ENCODE measurements around the gene LHFPL3.

LHFPL3 gene

GRCh38 chr7:104444017-104444416, 115.6 kb downstream of the LHFPL3 start:
- no peaks in the 10 kb centered on the region for H4K20me1 ChIP-seq (ENCODE audit: insufficient read depth, low read length)
- H3K27ac ChIP-seq (ENCODE audit: low read length): no peak overlapping the region
- TF ChIP-seq EZH2 (optimal IDR thresholded peaks at IDR 0.05; ENCODE audit: low read depth, low read length) (no peak), EZH2phosphoT487 (IDR thresholded peaks at IDR 0.05; ENCODE audit: low read length) (no peak)
- TF ChIP-seq, protein P1, sequence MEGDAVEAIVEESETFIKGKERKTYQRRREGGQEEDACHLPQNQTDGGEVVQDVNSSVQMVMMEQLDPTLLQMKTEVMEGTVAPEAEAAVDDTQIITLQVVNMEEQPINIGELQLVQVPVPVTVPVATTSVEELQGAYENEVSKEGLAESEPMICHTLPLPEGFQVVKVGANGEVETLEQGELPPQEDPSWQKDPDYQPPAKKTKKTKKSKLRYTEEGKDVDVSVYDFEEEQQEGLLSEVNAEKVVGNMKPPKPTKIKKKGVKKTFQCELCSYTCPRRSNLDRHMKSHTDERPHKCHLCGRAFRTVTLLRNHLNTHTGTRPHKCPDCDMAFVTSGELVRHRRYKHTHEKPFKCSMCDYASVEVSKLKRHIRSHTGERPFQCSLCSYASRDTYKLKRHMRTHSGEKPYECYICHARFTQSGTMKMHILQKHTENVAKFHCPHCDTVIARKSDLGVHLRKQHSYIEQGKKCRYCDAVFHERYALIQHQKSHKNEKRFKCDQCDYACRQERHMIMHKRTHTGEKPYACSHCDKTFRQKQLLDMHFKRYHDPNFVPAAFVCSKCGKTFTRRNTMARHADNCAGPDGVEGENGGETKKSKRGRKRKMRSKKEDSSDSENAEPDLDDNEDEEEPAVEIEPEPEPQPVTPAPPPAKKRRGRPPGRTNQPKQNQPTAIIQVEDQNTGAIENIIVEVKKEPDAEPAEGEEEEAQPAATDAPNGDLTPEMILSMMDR (IDR thresholded peaks at IDR 0.05; ENCODE audit: low read length): no peak
- H3K4me2 ChIP-seq (ENCODE audit: low read depth, low read length): no peak overlapping the region
- H3K79me2 ChIP-seq (ENCODE audit: low read length): no peaks in the 10 kb centered on the region
- no peaks in the 10 kb centered on the region for H3K9me2 ChIP-seq (replicated peaks; ENCODE audit: insufficient read depth, low read length)
- H3K36me3 ChIP-seq (replicated peaks; ENCODE audit: insufficient read depth, low read length): no peaks in the 10 kb centered on the region
- no peak overlapping the region for H2AFZ ChIP-seq (ENCODE audit: low read length)
- H3K4me1 ChIP-seq (ENCODE audit: low read length): no peaks in the 10 kb centered on the region
- no peaks in the 10 kb centered on the region for H3K27me3 ChIP-seq (replicated peaks; ENCODE audit: insufficient read depth, low read length)
- DNase-seq: no peak
- H3K4me3 ChIP-seq (ENCODE audit: low read length): no peak overlapping the region
- H3F3A ChIP-seq (ENCODE audit: insufficient read depth, low read length): no peaks in the 10 kb centered on the region
- H3K9me3 ChIP-seq (replicated peaks; ENCODE audit: insufficient read depth, low read length): no peaks in the 10 kb centered on the region
- H3K9ac ChIP-seq (ENCODE audit: low read length): no peak overlapping the region

DNA sequence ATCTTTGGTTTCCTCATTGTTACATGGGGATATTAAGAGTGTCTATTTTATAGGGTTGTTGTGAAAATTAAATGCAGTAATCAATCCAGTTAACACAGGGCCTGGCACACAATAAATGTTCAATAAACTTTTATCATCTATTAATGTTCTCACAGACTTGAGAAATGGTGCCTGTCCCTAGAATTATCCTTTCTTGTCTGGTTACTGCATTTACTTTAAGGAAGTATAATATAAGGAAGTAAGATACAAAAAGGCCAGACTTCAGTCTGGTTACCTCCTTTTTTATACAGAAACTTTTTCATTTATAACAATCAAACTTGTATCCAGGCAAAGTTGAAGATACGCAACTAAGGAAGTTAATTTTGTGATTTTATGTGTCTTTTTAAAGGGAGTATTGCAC, 117.0 kb downstream of the LHFPL3 start:
- H3K27ac ChIP-seq (ENCODE audit: low read length): no peak overlapping the region
- H3K4me1 ChIP-seq (ENCODE audit: low read length): no peaks in the 10 kb centered on the region

GRCh38 chr7:104450861-104451260, 122.5 kb downstream of the LHFPL3 start:
- H4K20me1 ChIP-seq (ENCODE audit: insufficient read depth, low read length): no peaks in the 10 kb centered on the region
- TF ChIP-seq EZH2 (optimal IDR thresholded peaks at IDR 0.05; ENCODE audit: low read depth, low read length) (no peak), EZH2phosphoT487 (IDR thresholded peaks at IDR 0.05; ENCODE audit: low read length) (no peak)
- TF ChIP-seq, protein P1 (IDR thresholded peaks at IDR 0.05; ENCODE audit: low read length): no peak
- no peaks in the 10 kb centered on the region for H3K27me3 ChIP-seq (replicated peaks; ENCODE audit: insufficient read depth, low read length)
- H2AFZ ChIP-seq (ENCODE audit: low read length): no peak overlapping the region
- H3K27ac ChIP-seq (ENCODE audit: low read length): no peak overlapping the region
- H3K4me2 ChIP-seq (ENCODE audit: low read depth, low read length): no peak overlapping the region
- no peak overlapping the region for H3K4me3 ChIP-seq (ENCODE audit: low read length)
- H3K9ac ChIP-seq (ENCODE audit: low read length): no peak overlapping the region
- no peaks in the 10 kb centered on the region for H3K36me3 ChIP-seq (replicated peaks; ENCODE audit: insufficient read depth, low read length)
- H3K79me2 ChIP-seq (ENCODE audit: low read length): no peaks in the 10 kb centered on the region
- no peaks in the 10 kb centered on the region for H3K9me2 ChIP-seq (replicated peaks; ENCODE audit: insufficient read depth, low read length)
- 0 out of 2 replicates have a peak, but pooled peaks cover 3% of the 10 kb centered on the region for H3K4me1 ChIP-seq (ENCODE audit: low read length)
- DNase-seq: no peak
- H3K9me3 ChIP-seq (replicated peaks; ENCODE audit: insufficient read depth, low read length): no peaks in the 10 kb centered on the region
- no peaks in the 10 kb centered on the region for H3F3A ChIP-seq (ENCODE audit: insufficient read depth, low read length)

More for the DNA sequence above, 117.0 kb downstream of the LHFPL3 start:
- DNase-seq: no peak
- H3K36me3 ChIP-seq (replicated peaks; ENCODE audit: insufficient read depth, low read length): no peaks in the 10 kb centered on the region
- no peak overlapping the region for H3K4me2 ChIP-seq (ENCODE audit: low read depth, low read length)
- H2AFZ ChIP-seq (ENCODE audit: low read length): no peak overlapping the region
- H3K9me3 ChIP-seq (replicated peaks; ENCODE audit: insufficient read depth, low read length): no peaks in the 10 kb centered on the region
- H4K20me1 ChIP-seq (ENCODE audit: insufficient read depth, low read length): no peaks in the 10 kb centered on the region
- H3K9me2 ChIP-seq (replicated peaks; ENCODE audit: insufficient read depth, low read length): no peaks in the 10 kb centered on the region
- H3K9ac ChIP-seq (ENCODE audit: low read length): no peak overlapping the region
- TF ChIP-seq EZH2phosphoT487 (IDR thresholded peaks at IDR 0.05; ENCODE audit: low read length): no peak
- TF ChIP-seq EZH2 (optimal IDR thresholded peaks at IDR 0.05; ENCODE audit: low read depth, low read length): no peak
- TF ChIP-seq, protein P1 (IDR thresholded peaks at IDR 0.05; ENCODE audit: low read length): no peak
- no peak overlapping the region for H3K4me3 ChIP-seq (ENCODE audit: low read length)
- no peaks in the 10 kb centered on the region for H3K27me3 ChIP-seq (replicated peaks; ENCODE audit: insufficient read depth, low read length)
- H3F3A ChIP-seq (ENCODE audit: insufficient read depth, low read length): no peaks in the 10 kb centered on the region
- H3K79me2 ChIP-seq (ENCODE audit: low read length): no peaks in the 10 kb centered on the region
